Panc1 (cell line): ENCODE results near the gene CDK5RAP2.

ENCODE experiments used
- CTCF ChIP-seq: fragments of 450-650 bp; IDR thresholded peaks from 2 replicates; pipeline ENCODE4 v1.5.1; 2017; ENCODE audit warnings: mild to moderate bottlenecking
- REST ChIP-seq, 2 experiments: IDR thresholded peaks; 2 replicates each; pipeline ENCODE4 v1.6.1; 2011 to 2012; ENCODE audit warnings: low read depth in 2 of 2, control low read depth in 1 of 2, low read length in 1 of 2, mild to moderate bottlenecking in 1 of 2, moderate library complexity in 1 of 2; ENCODE audit not compliant: insufficient read depth in 1 of 2
- TCF7L2 ChIP-seq: IDR thresholded peaks from 2 replicates; pipeline ENCODE4 v1.6.1; 2011; ENCODE audit warnings: mild to moderate bottlenecking, low read depth, low read length, inconsistent platforms

- TF ChIP-seq CTCF (no peak), TCF7L2 (no peak), REST (IDR thresholded peaks at IDR 0.05; ENCODE audit: insufficient read depth in 1 of 2, low read depth in 2 of 2, low read length in 1 of 2) (no peak)
Observed at GRCh38 chr9:120403543-120403856, 176.5 kb downstream of the CDK5RAP2 start.
